ENCODE measurements around the gene VPS25. TPM values are rescaled to one million over a fixed set of nuclear protein-coding genes. Genes with fewer than 3 reads are reported as not detected.
A peak's percentile ranks its signal among the peaks of the same experiment; 100 is the strongest.

VPS25 gene
- total RNA-seq, 4 donors from 2014 or later: 24.5 to 44.7 (median 38.2) TPM

GRCh38 chr17:42778570-42778969 is 5.3 kb downstream of the VPS25 start:
- Histone ChIP-seq H3K4me3 (no peak overlapping the region), H3K27ac (no peak overlapping the region), H3K27me3 (peaks cover 0 to 38% of the 10 kb centered on the region in 2 donors), H3K4me1 (peaks cover 0 to 49% (median 18%) of the 10 kb centered on the region in 4 donors), H3K36me3 (peaks cover 3 to 56% (median 35%) of the 10 kb centered on the region in 3 donors), H3K9me3 (no peaks in the 10 kb centered on the region)
- TF ChIP-seq CTCF (IDR thresholded peaks at IDR 0.05): no peak
- no peak for TF ChIP-seq EP300 (IDR thresholded peaks at IDR 0.05)
- TF ChIP-seq POLR2A (IDR thresholded peaks at IDR 0.05): no peak
- 86% methylated on average over 5 of the region's 5 CpGs for WGBS, 2 donors
- no peak for DNase-seq (ENCODE audit: low spot score in 2 of 2)

GRCh38 chr17:42779304-42779935 is 6.2 kb downstream of the VPS25 start:
- H3K36me3 ChIP-seq: peaks cover 3 to 55% (median 35%) of the 10 kb centered on the region in 3 donors
- H3K27me3 ChIP-seq: peaks cover 0 to 46% of the 10 kb centered on the region in 2 donors
- H3K27ac ChIP-seq: no peak overlapping the region
- 67 to 81% methylated on average over 3 of the region's 3 CpGs for WGBS, 2 donors
- DNase-seq (ENCODE audit: low spot score in 2 of 2): no peak
- TF ChIP-seq EP300 (IDR thresholded peaks at IDR 0.05): no peak
- H3K4me3 ChIP-seq: no peak overlapping the region
- no peaks in the 10 kb centered on the region for H3K9me3 ChIP-seq
- H3K4me1 ChIP-seq: peaks cover 0 to 49% (median 16%) of the 10 kb centered on the region in 4 donors

- Histone ChIP-seq H3K9me3 (no peaks in the 10 kb centered on the region), H3K4me3 (peak within 1 kb of the TSS; percentile 15 to 51 (median 28)), H3K36me3 (peaks cover 3 to 48% (median 35%) of the 10 kb centered on the region in 3 donors), H3K27ac (peak within 1 kb of the TSS in 1 of 4 donors; percentile 40), H3K27me3 (peaks cover 0 to 54% of the 10 kb centered on the region in 2 donors), H3K4me1 (peaks cover 0 to 53% (median 19%) of the 10 kb centered on the region in 4 donors)
- TF ChIP-seq EP300 (IDR thresholded peaks at IDR 0.05) (no peak), POLR2A (IDR thresholded peaks at IDR 0.05) (no peak), CTCF (IDR thresholded peaks at IDR 0.05) (no peak)
- DNase-seq (ENCODE audit: low spot score in 2 of 2): no peak
- WGBS, 2 donors: 8% methylated on average over 21 to 39 of the region's 65 CpGs
These were observed 6.9 kb downstream of the VPS25 start, which contains the start of gene WNK4 for GRCh38 chr17:42779936-42780850. TSS of gene WNK4 (plus strand) at chr17:42780610. CDS start at chr17:42780699, 89 bp downstream.

- H3K27ac ChIP-seq: peak overlapping the region in 1 of 4 donors; percentile 40
- no peak for TF ChIP-seq EP300 (IDR thresholded peaks at IDR 0.05)
- no peak for TF ChIP-seq POLR2A (IDR thresholded peaks at IDR 0.05)
- TF ChIP-seq CTCF (IDR thresholded peaks at IDR 0.05): no peak
- peaks cover 3 to 39% (median 27%) of the 10 kb centered on the region in 3 donors for H3K36me3 ChIP-seq
- H3K4me3 ChIP-seq: peak overlapping the region; percentile 15 to 51 (median 28)
- no peak for DNase-seq (ENCODE audit: low spot score in 2 of 2)
- H3K27me3 ChIP-seq: peaks cover 0 to 62% of the 10 kb centered on the region in 2 donors
- WGBS, 2 donors: 4 to 6% methylated on average over 30 to 31 of the region's 39 CpGs
- no peaks in the 10 kb centered on the region for H3K9me3 ChIP-seq
- H3K4me1 ChIP-seq: peaks cover 0 to 56% (median 23%) of the 10 kb centered on the region in 4 donors
These were observed 7.8 kb downstream of the VPS25 start for GRCh38 chr17:42780851-42781638.

GRCh38 chr17:42781639-42782165 is 8.5 kb downstream of the VPS25 start:
- peaks cover 3 to 32% (median 21%) of the 10 kb centered on the region in 3 donors for H3K36me3 ChIP-seq
- no peaks in the 10 kb centered on the region for H3K9me3 ChIP-seq
- peaks cover 0 to 69% of the 10 kb centered on the region in 2 donors for H3K27me3 ChIP-seq
- TF ChIP-seq POLR2A (IDR thresholded peaks at IDR 0.05) (no peak), EP300 (IDR thresholded peaks at IDR 0.05) (no peak), CTCF (IDR thresholded peaks at IDR 0.05) (no peak)
- H3K27ac ChIP-seq: no peak overlapping the region
- peaks cover 0 to 56% (median 23%) of the 10 kb centered on the region in 4 donors for H3K4me1 ChIP-seq
- no peak for DNase-seq (ENCODE audit: low spot score in 2 of 2)
- WGBS, 2 donors: 20 to 33% methylated on average over 10 of the region's 10 CpGs
- H3K4me3 ChIP-seq: peak overlapping the region in 1 of 4 donors; percentile 51
